Central memory CD4-positive, alpha-beta T cell (primary cell): ENCODE results near the gene UNC5CL.

Source experiments
- DNase-seq: peaks from one replicate; pipeline ENCODE4 v3.0.0; 2022

UNC5CL gene

GRCh38 chr6:41063884-41064285 lies 24.9 kb upstream of the UNC5CL start:
- DNase-seq: no peak

GRCh38 chr6:41062056-41062455 lies 23.0 kb upstream of the UNC5CL start:
- no peak for DNase-seq

GRCh38 chr6:41061196-41061726 lies 22.2 kb upstream of the UNC5CL start:
- DNase-seq: no peak

- no peak for DNase-seq
Measured at GRCh38 chr6:41059556-41059955, 20.5 kb upstream of the UNC5CL start.

- no peak for DNase-seq
Measured at GRCh38 chr6:41058783-41059181, 19.8 kb upstream of the UNC5CL start.

GRCh38 chr6:41056768-41057490 lies 17.9 kb upstream of the UNC5CL start:
- no peak for DNase-seq

GRCh38 chr6:41055149-41055548 lies 16.1 kb upstream of the UNC5CL start:
- DNase-seq: no peak

GRCh38 chr6:41054511-41054910 lies 15.5 kb upstream of the UNC5CL start:
- no peak for DNase-seq

GRCh38 chr6:41053041-41053440 lies 14.0 kb upstream of the UNC5CL start, which contains the start of gene APOBEC2:
Gene APOBEC2 (plus strand): TSS chr6:41053202. CDS start chr6:41053348, 146 bp downstream.
- DNase-seq: no peak

- no peak for DNase-seq
Measured at GRCh38 chr6:41051873-41052272, 12.9 kb upstream of the UNC5CL start.

GRCh38 chr6:41050536-41050935 lies 11.5 kb upstream of the UNC5CL start:
- DNase-seq: no peak

- DNase-seq: no peak
Measured at GRCh38 chr6:41049955-41050354, 10.9 kb upstream of the UNC5CL start.

- DNase-seq: no peak
Measured at GRCh38 chr6:41049521-41049920, 10.5 kb upstream of the UNC5CL start.

GRCh38 chr6:41047745-41048732 lies 9.0 kb upstream of the UNC5CL start:
- no peak for DNase-seq

- no peak for DNase-seq
Measured at GRCh38 chr6:41047306-41047705, 8.3 kb upstream of the UNC5CL start.

GRCh38 chr6:41046084-41046483 lies 7.1 kb upstream of the UNC5CL start:
- no peak for DNase-seq

GRCh38 chr6:41045664-41046063 lies 6.6 kb upstream of the UNC5CL start:
- no peak for DNase-seq

GRCh38 chr6:41043151-41043550 lies 4.1 kb upstream of the UNC5CL start:
- no peak for DNase-seq

- DNase-seq: no peak
Measured at GRCh38 chr6:41042226-41043055, 3.4 kb upstream of the UNC5CL start, which contains the start of gene TSPO2. Gene TSPO2 (plus strand): TSS chr6:41042467. CDS start chr6:41042986, 519 bp downstream.

- DNase-seq: no peak
Measured at GRCh38 chr6:41040940-41041536, 2.0 kb upstream of the UNC5CL start.

GRCh38 chr6:41040101-41040939 lies 1.3 kb upstream of the UNC5CL start:
- no peak for DNase-seq
